Measurements from ENCODE around the gene AHRR.
"Not testable (repeated sequence)": the region's sequence is repeated elsewhere in the genome, so short reads cannot be mapped to it uniquely, and the experiment has no call there.

Gene AHRR

DNA sequence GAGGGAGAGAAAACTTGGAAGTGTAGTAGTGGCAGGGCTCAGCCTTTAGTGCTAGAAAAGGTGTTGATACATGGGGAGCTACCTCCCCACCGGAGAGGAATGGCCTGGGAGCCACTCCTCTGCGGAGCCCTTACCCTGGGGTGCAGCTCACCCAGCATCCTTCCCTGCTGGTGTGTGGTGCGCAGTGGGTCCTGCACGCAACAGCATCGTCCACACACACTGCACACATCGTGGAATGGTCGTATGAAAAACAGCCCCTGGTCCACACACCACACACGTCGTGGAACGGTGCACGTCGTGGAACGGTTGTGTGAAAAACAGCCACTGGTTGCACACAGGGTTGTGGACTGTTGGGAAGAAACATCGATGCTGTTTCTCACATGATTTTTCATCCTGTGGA lies 16.1 kb upstream of the AHRR start:
- DNase-seq (ENCODE audit: low read depth in 2 of 2, low spot score in 1 of 2): no peak

GRCh38 chr5:306011-306805 lies 15.3 kb upstream of the AHRR start:
- no peak for DNase-seq (ENCODE audit: low read depth in 2 of 2, low spot score in 1 of 2)

- DNase-seq (ENCODE audit: low read depth in 2 of 2, low spot score in 1 of 2): no peak
Measured at GRCh38 chr5:307306-307705, 14.2 kb upstream of the AHRR start.

DNA sequence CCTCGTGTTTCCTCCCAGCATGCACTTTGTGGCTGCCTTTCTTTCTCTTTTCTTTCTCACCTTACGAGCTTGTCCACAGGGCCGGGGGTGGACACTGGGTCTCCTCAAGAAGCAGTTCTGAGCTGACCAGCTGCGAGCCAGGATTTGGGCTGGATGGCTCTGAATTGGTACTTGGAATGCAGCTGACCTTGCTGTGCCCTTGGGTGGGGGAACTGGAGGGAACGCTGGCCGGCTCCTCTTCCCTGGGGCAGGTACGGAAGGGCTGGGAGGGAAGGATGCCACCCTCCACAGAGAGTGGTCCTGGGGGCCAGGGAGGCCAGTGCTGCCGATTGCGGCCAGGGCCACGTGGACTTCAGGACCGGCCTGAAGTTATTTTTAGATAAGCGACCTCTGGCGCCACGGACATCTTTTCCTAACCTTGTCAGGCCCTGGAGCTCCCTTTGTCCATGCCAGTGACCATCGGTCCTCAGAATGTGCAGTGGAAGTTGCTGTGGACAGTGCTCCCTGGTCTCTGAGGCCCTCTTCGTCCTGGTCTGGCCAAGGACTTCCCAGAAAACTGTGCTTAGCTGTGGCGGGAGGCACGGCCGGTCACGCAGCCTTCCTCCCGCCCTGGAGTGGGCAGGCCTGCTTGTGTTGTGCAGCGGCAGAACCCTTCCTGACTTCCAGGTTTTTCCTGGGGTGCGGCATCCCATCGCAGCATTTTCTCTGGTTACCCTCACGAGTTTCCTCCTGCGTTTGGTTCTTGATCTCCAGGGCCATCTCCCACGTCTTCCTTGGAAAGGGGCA lies 13.5 kb upstream of the AHRR start:
- no peak for DNase-seq (ENCODE audit: low read depth in 2 of 2, low spot score in 1 of 2)

- DNase-seq (ENCODE audit: low read depth in 2 of 2, low spot score in 1 of 2): no peak
Measured at GRCh38 chr5:308672-309271, 12.7 kb upstream of the AHRR start.

DNA sequence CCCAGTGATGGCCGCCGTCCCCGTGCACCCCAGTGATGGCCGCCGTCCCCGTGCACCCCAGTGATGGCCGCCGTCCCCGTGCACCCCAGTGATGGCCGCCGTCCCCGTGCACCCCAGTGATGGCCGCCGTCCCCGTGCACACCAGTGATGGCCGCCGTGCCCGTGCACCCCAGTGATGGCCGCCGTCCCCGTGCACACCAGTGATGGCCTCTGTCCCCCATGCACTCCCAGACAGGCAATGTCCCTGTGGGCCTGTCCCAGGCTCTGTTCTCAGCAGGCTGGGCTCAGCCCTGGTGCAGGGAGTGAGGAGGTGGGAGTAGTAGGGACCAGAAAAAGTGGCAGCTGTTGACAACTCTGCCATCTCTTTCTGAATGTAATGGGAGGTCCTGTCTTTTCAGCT lies 11.7 kb upstream of the AHRR start:
- not testable (repeated sequence) for DNase-seq (ENCODE audit: low read depth in 2 of 2, low spot score in 1 of 2)

- DNase-seq (ENCODE audit: low read depth in 2 of 2, low spot score in 1 of 2): no peak
Measured at GRCh38 chr5:310516-310915, 11.0 kb upstream of the AHRR start.

GRCh38 chr5:310941-311434 lies 10.5 kb upstream of the AHRR start:
- no peak for DNase-seq (ENCODE audit: low read depth in 2 of 2, low spot score in 1 of 2)

GRCh38 chr5:311963-312362 lies 9.6 kb upstream of the AHRR start:
- no peak for DNase-seq (ENCODE audit: low read depth in 2 of 2, low spot score in 1 of 2)

- DNase-seq (ENCODE audit: low read depth in 2 of 2, low spot score in 1 of 2): no peak
Measured at GRCh38 chr5:312845-313244, 8.7 kb upstream of the AHRR start.

DNA sequence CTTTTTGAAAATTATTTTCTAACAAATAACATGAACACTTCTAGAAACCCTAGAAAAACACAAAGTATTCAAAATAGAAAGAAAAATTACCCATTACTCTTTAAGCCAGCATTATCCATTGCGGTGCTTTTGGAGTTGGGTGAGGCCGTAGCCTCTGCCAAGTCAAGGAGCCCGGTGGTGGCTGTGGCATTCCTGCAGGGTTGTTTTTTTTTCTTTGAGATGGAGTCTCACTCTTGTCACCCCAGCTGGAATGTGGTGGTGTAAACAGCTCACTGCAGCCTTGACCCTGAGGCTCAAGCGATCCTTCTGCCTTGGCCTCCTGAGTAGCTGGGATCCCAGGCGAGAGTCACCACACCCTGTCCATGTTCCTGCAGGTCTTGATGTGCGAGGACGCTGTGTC lies 8.2 kb upstream of the AHRR start:
- DNase-seq (ENCODE audit: low read depth in 2 of 2, low spot score in 1 of 2): no peak

DNA sequence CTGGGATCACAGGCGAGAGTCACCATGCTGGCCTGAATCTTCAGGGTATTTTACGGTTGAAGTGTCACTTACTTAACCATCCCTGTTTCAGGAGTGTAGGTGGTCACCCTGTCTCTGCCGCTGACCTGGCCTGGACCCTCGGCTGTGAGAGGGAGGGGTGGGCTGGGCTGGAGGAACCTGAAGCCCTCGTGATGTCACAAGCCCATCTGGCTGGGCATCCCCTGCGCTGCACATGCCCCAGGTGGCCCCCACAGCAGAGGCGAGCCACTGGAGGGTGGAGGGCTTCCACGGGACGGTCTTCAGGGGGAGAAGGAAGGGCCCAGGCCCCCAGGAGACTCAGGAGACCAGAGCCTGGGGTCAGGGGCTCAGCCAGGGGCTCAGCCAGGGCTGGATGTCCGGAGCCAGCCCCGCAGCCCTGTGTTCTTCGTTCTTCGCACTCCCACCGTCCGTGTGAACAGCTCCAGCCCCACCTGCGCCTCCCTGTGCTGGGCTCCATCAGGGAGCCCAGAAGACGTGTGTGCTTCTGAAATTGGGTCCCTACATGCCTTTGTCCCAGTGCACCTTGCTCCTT lies 7.6 kb upstream of the AHRR start:
- DNase-seq (ENCODE audit: low read depth in 2 of 2, low spot score in 1 of 2): no peak

- no peak for DNase-seq (ENCODE audit: low read depth in 2 of 2, low spot score in 1 of 2)
Measured at GRCh38 chr5:314676-315487, 6.6 kb upstream of the AHRR start.

DNA sequence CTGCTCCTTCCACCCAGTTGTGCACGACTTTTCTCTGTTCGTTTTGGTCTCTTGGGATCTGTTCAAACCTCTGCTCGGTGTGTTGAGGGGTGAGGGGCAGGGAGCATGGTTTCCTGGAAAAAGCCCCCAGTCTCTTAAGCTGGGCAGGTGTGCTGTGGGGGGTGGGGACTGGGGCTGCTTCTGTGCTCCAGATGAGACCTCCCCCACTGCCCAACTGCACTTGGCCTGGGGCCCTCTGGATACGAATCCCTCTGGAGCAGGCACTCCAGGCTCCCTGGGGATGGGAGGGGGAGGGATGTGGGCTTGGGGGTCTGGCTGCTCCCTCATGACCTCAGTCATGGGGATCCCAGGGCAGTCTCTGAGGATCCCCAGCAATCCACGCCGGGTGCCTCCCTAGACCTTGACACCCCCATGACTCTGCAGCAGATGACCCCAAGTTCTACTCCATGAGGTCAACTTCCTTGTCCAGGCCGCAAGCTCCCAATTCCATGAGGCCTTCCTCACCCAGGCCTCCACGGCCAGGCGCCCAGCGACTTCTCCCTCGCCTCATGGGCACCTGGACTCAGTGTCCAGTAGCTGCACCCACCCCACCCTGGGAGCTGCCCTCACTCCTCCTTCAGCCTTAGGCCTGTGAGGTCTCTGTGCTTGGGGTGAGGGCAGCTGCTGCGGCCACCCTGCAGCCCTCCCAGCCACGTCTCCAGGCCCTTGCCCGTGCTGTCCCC lies 5.9 kb upstream of the AHRR start:
- no peak for DNase-seq (ENCODE audit: low read depth in 2 of 2, low spot score in 1 of 2)

DNA sequence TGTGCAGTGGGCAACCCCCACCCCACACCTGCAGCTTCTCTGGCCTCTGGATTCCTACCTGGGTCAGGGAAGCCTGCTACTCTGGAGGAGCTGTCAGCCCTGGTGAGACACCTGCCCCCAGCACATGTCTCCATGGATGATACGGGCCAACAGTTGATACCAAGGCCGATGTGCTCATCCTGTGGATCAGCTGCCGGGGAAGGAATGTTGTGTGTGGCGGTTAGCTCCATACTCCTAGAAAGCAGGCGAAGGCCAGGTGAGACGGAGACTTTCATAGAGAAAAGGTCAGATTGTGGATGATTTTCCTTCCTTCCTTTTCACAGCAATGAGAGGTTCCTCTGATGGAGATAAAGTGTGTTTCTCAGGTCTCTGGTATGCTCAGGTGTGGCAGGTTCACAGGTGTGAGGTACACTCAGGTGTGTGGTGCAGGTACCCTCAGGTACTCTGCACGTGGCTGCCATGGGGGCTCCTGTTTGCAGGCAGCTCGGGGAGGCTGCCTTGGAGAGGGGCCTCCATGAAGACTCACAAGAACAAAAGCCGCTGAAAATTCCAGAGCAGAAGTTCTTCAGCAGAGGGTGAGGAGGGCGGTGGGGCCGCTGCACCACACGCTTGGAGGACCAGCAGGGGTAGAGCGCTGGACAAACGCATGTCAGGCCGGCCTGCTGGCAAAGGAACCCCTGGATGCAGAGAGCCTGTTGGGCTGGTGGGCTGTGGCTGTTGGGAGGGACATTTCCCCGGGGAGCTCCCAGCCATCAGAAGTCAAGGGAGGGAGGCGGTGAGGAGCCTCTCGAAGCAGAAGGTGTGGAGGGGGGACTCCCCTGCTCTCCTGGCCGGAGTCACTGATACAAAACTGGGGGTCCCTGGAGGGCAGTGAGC lies 5.1 kb upstream of the AHRR start:
- DNase-seq (ENCODE audit: low read depth in 2 of 2, low spot score in 1 of 2): no peak

DNA sequence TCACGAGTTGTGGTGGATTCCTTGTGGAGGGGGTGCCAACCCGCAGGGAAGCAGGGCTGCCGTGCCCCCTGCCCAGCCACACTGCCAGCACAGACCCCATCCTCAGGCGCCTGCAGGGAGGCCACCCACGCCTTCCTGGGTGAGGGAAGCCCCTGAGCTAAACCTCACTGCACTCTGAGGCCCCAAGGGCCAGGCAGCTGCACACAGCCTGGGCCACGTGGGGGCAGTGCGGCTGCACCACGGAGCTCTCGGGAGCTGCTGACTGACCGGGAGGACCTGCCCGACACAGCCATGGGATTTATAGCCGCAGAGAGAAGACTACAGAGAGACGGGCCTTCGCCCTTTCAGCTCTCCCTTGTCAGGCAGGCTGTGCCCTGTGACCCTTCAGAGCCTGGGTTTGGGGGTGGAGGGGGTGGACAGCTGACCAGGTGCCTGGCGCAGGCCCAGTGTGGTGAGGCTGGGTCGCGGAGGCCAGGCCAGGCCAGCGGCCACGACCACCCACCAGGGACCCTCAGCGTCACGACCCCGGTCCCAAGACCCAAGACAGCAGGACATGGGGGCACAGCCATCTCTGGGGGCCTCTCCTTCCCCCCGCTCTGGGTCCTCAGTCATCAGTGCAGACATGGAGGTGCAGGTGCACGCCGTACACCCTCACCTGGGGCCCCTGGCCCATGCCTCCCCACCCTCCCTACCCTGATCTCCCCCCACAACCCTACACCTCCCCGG lies 4.3 kb upstream of the AHRR start:
- peak in 1 of 2 donors; percentile 29 for DNase-seq (ENCODE audit: low read depth in 2 of 2, low spot score in 1 of 2)

DNA sequence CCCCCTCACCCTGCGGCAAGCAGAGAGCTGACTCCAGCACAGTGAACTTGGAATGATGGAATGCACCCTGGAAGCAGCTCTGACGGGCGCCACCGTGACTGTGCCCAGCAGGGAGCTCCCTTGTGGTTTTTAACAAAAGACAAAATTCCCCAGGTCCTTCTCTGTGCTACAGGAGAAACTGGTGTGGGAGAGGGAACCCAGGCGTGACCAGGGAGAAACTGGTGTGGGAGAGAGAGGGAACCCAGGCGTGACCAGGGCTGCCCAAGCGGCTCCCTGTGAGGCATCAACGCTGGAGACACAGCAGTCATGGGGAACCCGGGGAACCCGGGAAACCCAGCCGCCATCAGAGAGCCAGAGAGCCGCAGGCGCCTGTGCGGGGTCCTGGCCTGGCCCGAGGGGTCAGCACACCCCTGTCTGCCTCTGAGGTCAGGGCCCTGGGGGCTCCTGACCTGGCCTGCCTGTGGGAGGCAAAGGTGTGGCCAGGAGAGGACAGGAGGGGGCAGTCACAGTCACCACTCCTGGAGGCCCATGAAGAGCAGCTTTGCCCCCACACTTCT lies 3.1 kb upstream of the AHRR start:
- DNase-seq (ENCODE audit: low read depth in 2 of 2, low spot score in 1 of 2): no peak

DNA sequence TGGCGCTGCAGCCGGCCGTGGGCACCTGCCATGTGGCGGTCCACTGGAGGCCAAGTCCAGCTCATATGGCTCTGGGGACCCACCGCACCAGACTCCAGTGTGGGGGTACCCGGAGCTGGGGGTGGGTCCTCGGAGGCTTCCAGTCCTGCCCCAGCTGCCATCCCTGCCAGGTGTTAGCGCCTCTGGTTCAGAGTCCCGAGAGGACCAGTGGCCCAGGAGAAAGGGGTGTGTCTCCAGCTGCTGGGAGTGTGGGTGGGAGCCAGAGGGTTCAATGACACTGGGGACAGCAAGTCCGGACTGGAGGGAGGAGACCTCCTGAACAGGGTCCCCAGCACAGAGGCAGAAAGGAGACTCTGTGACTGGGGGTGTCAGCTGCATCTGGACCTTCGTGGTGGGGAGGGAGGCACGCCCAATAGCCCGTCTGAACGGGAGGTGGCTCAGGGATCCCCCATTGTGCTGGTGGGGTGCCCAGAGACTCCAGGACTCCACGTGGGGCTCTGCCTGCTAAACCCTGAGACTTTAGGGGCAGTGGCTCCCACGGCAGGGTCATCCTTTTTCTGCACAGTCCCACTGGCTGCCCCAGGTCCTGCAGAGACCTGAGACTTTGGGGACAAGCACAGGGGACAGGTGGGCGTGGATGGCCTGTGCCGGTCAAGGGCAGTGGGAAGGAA lies 2.4 kb upstream of the AHRR start:
- no peak for DNase-seq (ENCODE audit: low read depth in 2 of 2, low spot score in 1 of 2)

All from stimulated activated CD8-positive, alpha-beta memory T cell treated with anti-CD3 and anti-CD28 coated beads, Interleukin-4, amount 100 ng/mL, for 4 hours (primary cell).